B cell (primary cell): ENCODE data around the gene CFAP97D2. TPM values are rescaled to one million over a fixed set of nuclear protein-coding genes. Genes with fewer than 3 reads are reported as not detected.

Experiments used
- ATAC-seq: fragments of 200-7000 bp; cut with Tn5 transposase; one replicate; pipeline ENCODE4 v1.10.0; 2021; ENCODE audit warnings: low read depth, mild to moderate bottlenecking, moderate number of reproducible peaks, moderate library complexity
- CTCF ChIA-PET: fragments of 350-600 bp; sonication (Branson Sonifier 250); formaldehyde crosslinking; loops from one replicate; lab custom pipeline; 2021; ENCODE audit warnings: antibody characterized with exemption, inconsistent platforms; lab: Charles Lee
- POLR2A ChIA-PET: fragments of 350-600 bp; sonication (Branson Sonifier 250); formaldehyde crosslinking; loops from one replicate; lab custom pipeline; 2021; ENCODE audit warnings: antibody characterized with exemption; lab: Charles Lee
- DNase-seq: peaks from one replicate; pipeline ENCODE4 v3.0.0; 2013
- H2AFZ ChIP-seq: 2 replicates; pipeline ENCODE4 v1.6.1; 2012; ENCODE audit warnings: mild to moderate bottlenecking, low read depth, low read length; ENCODE audit not compliant: insufficient read depth, poor library complexity, severe bottlenecking
- H3K27ac ChIP-seq, 2 donors: 1 replicate in 1 of 2; 2 replicates in 1 of 2; pipeline ENCODE4 v1.5.1; 2012 to 2013; ENCODE audit warnings: low read length in 2 of 2, mild to moderate bottlenecking in 2 of 2, moderate library complexity in 1 of 2
- H3K27me3 ChIP-seq, 4 experiments: fragments of 200-600 bp in 1 of 4; sonication (generic) in 1 of 4; replicated peaks in 1 of 4; 1 replicate in 2 of 4; 2 replicates in 2 of 4; pipeline versions ENCODE4 v1.6.1 to v1.7.0; 2013 to 2016; ENCODE audit warnings: low read length in 3 of 4, mild to moderate bottlenecking in 2 of 4, mixed read lengths in 1 of 4, moderate library complexity in 1 of 4; ENCODE audit not compliant: insufficient read depth in 4 of 4, control insufficient read depth in 3 of 4; ENCODE audit errors: control extremely low read depth in 1 of 4
- H3K36me3 ChIP-seq, 2 experiments: replicated peaks in 1 of 2; 1 replicate in 1 of 2; 2 replicates in 1 of 2; pipeline versions ENCODE4 v1.6.1 to v1.7.1; 2013; ENCODE audit warnings: low read length in 1 of 2; ENCODE audit not compliant: insufficient read depth in 2 of 2, control insufficient read depth in 1 of 2; ENCODE audit errors: control extremely low read depth in 1 of 2, extremely low read depth in 1 of 2
- H3K4me1 ChIP-seq, 2 donors: fragments of 200-600 bp in 1 of 2; sonication (generic) in 1 of 2; 1 replicate in 1 of 2; 2 replicates in 1 of 2; pipeline versions ENCODE4 v1.5.1 to v1.6.1; 2013 to 2017; ENCODE audit warnings: low read length in 2 of 2; ENCODE audit not compliant: control insufficient read depth in 2 of 2, insufficient read depth in 2 of 2
- H3K4me2 ChIP-seq: replicated peaks from 2 replicates; pipeline ENCODE3; 2012; ENCODE audit warnings: mild to moderate bottlenecking, low read depth, low read length; ENCODE audit not compliant: poor library complexity, severe bottlenecking
- H3K4me3 ChIP-seq, 5 experiments: fragments of 200-600 bp in 1 of 5; sonication (generic) in 1 of 5; 1 replicate in 3 of 5; 2 replicates in 2 of 5; pipeline versions ENCODE4 v1.5.1 to v1.7.0; 2011 to 2016; ENCODE audit warnings: low read length in 4 of 5, mild to moderate bottlenecking in 4 of 5, low read depth in 2 of 5, control low read depth in 1 of 5, moderate library complexity in 1 of 5; ENCODE audit not compliant: insufficient read depth in 1 of 5; ENCODE audit errors: control extremely low read depth in 1 of 5, extremely low read depth in 1 of 5
- H3K79me2 ChIP-seq: fragments of 200-600 bp; sonication (generic); one replicate; pipeline ENCODE4 v1.6.0; 2016; ENCODE audit warnings: low read length; ENCODE audit not compliant: control insufficient read depth, insufficient read depth
- H3K9ac ChIP-seq: fragments of 200-600 bp; sonication (generic); 2 replicates; pipeline ENCODE4 v1.6.1; 2017; ENCODE audit warnings: mild to moderate bottlenecking, low read length, moderate library complexity
- H3K9me3 ChIP-seq, 3 donors: one replicate each; pipeline versions ENCODE4 v1.6.1 to v1.7.1; 2013; ENCODE audit warnings: low read length in 2 of 3; ENCODE audit not compliant: control insufficient read depth in 2 of 3, insufficient read depth in 1 of 3; ENCODE audit errors: control extremely low read depth in 1 of 3
- H4K20me1 ChIP-seq: 2 replicates; pipeline ENCODE4 v1.6.0; 2012; ENCODE audit warnings: mild to moderate bottlenecking, low read length; ENCODE audit not compliant: insufficient read depth, control insufficient read depth, poor library complexity, severe bottlenecking
- H3K27ac Mint-ChIP-seq: one replicate; pipeline ENCODE4 v1.8.0; 2021; ENCODE audit warnings: mixed read lengths
- H3K27me3 Mint-ChIP-seq: one replicate; pipeline ENCODE4 v1.8.0; 2021; ENCODE audit warnings: mixed read lengths
- H3K4me1 Mint-ChIP-seq: one replicate; pipeline ENCODE4 v1.8.0; 2021; ENCODE audit warnings: mixed read lengths
- H3K4me3 Mint-ChIP-seq: one replicate; pipeline ENCODE4 v1.8.0; 2021; ENCODE audit warnings: mixed read lengths
- H3K9me3 Mint-ChIP-seq: one replicate; pipeline ENCODE4 v1.8.0; 2022; ENCODE audit warnings: mixed read lengths; ENCODE audit not compliant: insufficient read depth
- CTCF ChIP-seq: fragments of 200-600 bp; IDR thresholded peaks from one replicate; pipeline ENCODE4 v1.8.0; 2022; ENCODE audit warnings: antibody characterized with exemption, mild to moderate bottlenecking
- EZH2 ChIP-seq: IDR thresholded peaks from 2 replicates; pipeline ENCODE4 v1.6.1; 2012; ENCODE audit warnings: borderline replicate concordance, low read depth, mild to moderate bottlenecking, moderate library complexity, low read length; ENCODE audit not compliant: insufficient read depth, poor library complexity, severe bottlenecking
- WGBS: methylation state at CpG from one replicate; pipeline ENCODE4 v1.1.5; 2013; ENCODE audit warnings: missing lambda C conversion rate; ENCODE audit not compliant: insufficient coverage; 5-methylcytosine and 5-hydroxymethylcytosine counted together
- intact Hi-C: fragments of 100-400 bp; cut with micrococcal nuclease; formaldehyde crosslinking; loops from one replicate; pipeline ENCODE4 v1.10.0; 2022
- polyA plus RNA-seq: library from polyadenylated mRNA; depleted of rRNA; stranded (reverse); fragments of >200 nt; gene quantifications from 2 replicates; pipeline ENCODE4 v1.2.3, GENCODE V29; 2012
- total RNA-seq, 2 donors: library from RNA; stranded (reverse); fragments of 120-200 nt in 1 of 2; gene quantifications; 1 replicate in 1 of 2; 2 replicates in 1 of 2; pipeline versions ENCODE4 v1.2.3 to v1.2.4, GENCODE V29; 2013 to 2022

CFAP97D2 gene
- total and polyA plus RNA-seq, 2 donors (not counting 1 experiment from before 2014, with no cell fraction given) = 0.09 to 0.22 TPM

- peaks cover 25% of the 10 kb centered on the region for H3K4me1 Mint-ChIP-seq
- TF ChIP-seq CTCF (no peak), EZH2 (no peak)
- H3K9me3 ChIP-seq = no peaks in the 10 kb centered on the region
- H3K4me3 ChIP-seq = peak overlapping the region in 4 of 5 experiments; percentile 70 to 82 (median 80)
- peak overlapping the region; percentile 83 for H3K4me2 ChIP-seq
- POLR2A ChIA-PET = no interaction called here
- peaks cover 28% of the 10 kb centered on the region for H4K20me1 ChIP-seq
- H3K4me3 Mint-ChIP-seq = peak overlapping the region; percentile 88
- H3K79me2 ChIP-seq = peaks cover 32% of the 10 kb centered on the region
- peak overlapping the region; percentile 85 for H2AFZ ChIP-seq
- H3K27ac ChIP-seq = peak overlapping the region; percentile 28 to 75
- H3K9me3 Mint-ChIP-seq = no peaks in the 10 kb centered on the region
- H3K27me3 ChIP-seq = peaks cover 0 to 9% (median 5%) of the 10 kb centered on the region in 4 experiments
- H3K9ac ChIP-seq = peak overlapping the region; percentile 84
- H3K36me3 ChIP-seq = peaks cover 0 to 19% of the 10 kb centered on the region in 2 experiments
- H3K27ac Mint-ChIP-seq = peak overlapping the region; percentile 87
- DNase-seq (no peak), ATAC-seq (no peak)
- peaks cover 9% of the 10 kb centered on the region for H3K27me3 Mint-ChIP-seq
- H3K4me1 ChIP-seq = peaks cover 9 to 10% of the 10 kb centered on the region in 2 donors
- 88% methylated on average over 1 of the region's 4 CpGs for WGBS
- CTCF ChIA-PET = no interaction called here
- intact Hi-C loops = loop anchor here (2.0 kb wide), 1 partner anchor 283 kb away; no protein-coding TSS in a partner anchor
Observed at GRCh38 chr13:114234266-114234644, 55.2 kb downstream of the CFAP97D2 start.

GRCh38 chr13:114234645-114235421, 55.8 kb downstream of the CFAP97D2 start, which contains the start of gene CDC16:
CDC16 (plus strand) TSS chr13:114234897; CDS start chr13:114235085, 188 bp downstream.
- Mint-ChIP-seq H3K4me3 (peak within 1 kb of the TSS; percentile 88), H3K27me3 (peaks cover 9% of the 10 kb centered on the region), H3K4me1 (peaks cover 25% of the 10 kb centered on the region), H3K9me3 (no peaks in the 10 kb centered on the region), H3K27ac (peak within 1 kb of the TSS; percentile 87)
- peak; percentile 89 for DNase-seq
- peaks cover 28% of the 10 kb centered on the region for H4K20me1 ChIP-seq
- intact Hi-C loops = loop anchor here (1.0 to 2.0 kb wide), 3 partner anchors 45 to 284 kb away; partner anchors contain the start of gene CHAMP1
- peak within 1 kb of the TSS; percentile 85 for H2AFZ ChIP-seq
- H3K4me3 ChIP-seq = peak within 1 kb of the TSS; percentile 63 to 82 (median 80)
- peak within 1 kb of the TSS; percentile 28 to 75 for H3K27ac ChIP-seq
- CTCF ChIA-PET = interaction anchor here (1.0 to 1.5 kb wide), 3 partner anchors 9 to 286 kb away, joined by 3 to 5 read pairs (median 3); no protein-coding TSS in a partner anchor
- peaks cover 0 to 6% (median 3%) of the 10 kb centered on the region in 4 experiments for H3K27me3 ChIP-seq
- POLR2A ChIA-PET = interaction anchor here (1.2 to 1.7 kb wide), 2 partner anchors 47 to 124 kb away, joined by 3 to 6 read pairs; partner anchors contain the start of gene UPF3A
- peaks cover 9 to 10% of the 10 kb centered on the region in 2 donors for H3K4me1 ChIP-seq
- peak; percentile 86 for ATAC-seq
- peak within 1 kb of the TSS; percentile 84 for H3K9ac ChIP-seq
- peaks cover 32% of the 10 kb centered on the region for H3K79me2 ChIP-seq
- 2% methylated on average over 72 of the region's 76 CpGs for WGBS
- TF ChIP-seq EZH2 = no peak
- peak; percentile 32 for TF ChIP-seq CTCF
- H3K9me3 ChIP-seq = no peaks in the 10 kb centered on the region
- peaks cover 3 to 24% of the 10 kb centered on the region in 2 experiments for H3K36me3 ChIP-seq
- H3K4me2 ChIP-seq = peak within 1 kb of the TSS; percentile 83
